K562 (cell line): Measurements from ENCODE around the gene FBXL3. TPM values are rescaled to one million over a fixed set of nuclear protein-coding genes. Genes with fewer than 3 reads are reported as not detected.

Source experiments
- ATAC-seq: fragments of 200-7000 bp; cut with Tn5 transposase; 3 replicates; pipeline ENCODE4 v1.9.1; 2020; ENCODE audit warnings: moderate library complexity
- BruUV-seq: library from RNA; stranded (reverse); fragments of 400-500 nt; replicated peaks from 2 replicates; lab custom pipeline; 2021; lab: Mats Ljungman, UMichigan
- CTCF ChIA-PET: fragments of 300-600 bp; formaldehyde crosslinking; extraction: SDS; loops from one replicate; lab custom pipeline; 2021; ENCODE audit warnings: low intra/inter-chr PET ratio; lab: Yijun Ruan, JAX
- POLR2A ChIA-PET: fragments of 300-600, 350-650 bp; sonication (Branson Sonifier 250); formaldehyde crosslinking; extraction: SDS; loops from one replicate; lab custom pipeline; 2021; ENCODE audit warnings: antibody characterized with exemption, inconsistent platforms; lab: Yijun Ruan, JAX
- DNase-seq, 4 experiments: peaks; one replicate each; pipeline versions ENCODE4 v3.0.0 to v3.0.0-alpha.2; 2011 to 2018; ENCODE audit warnings: low spot score in 3 of 4, mixed read lengths in 3 of 4; ENCODE audit errors: extremely low read depth in 1 of 4
- FAIRE-seq: peaks from 2 replicates; lab custom pipeline; 2011; peaks lifted over from hg19 to GRCh38; lab: Jason Lieb, UNC
- H2AFZ ChIP-seq: 2 replicates; pipeline ENCODE4 v1.6.0; 2011; ENCODE audit warnings: low read depth, low read length, control low read depth, inconsistent platforms
- H3K27ac ChIP-seq: fragments of 200-600 bp; 3 replicates; pipeline ENCODE4 v1.8.0; 2011; ENCODE audit warnings: low read depth, mild to moderate bottlenecking, control low read depth, inconsistent platforms, low read length, moderate library complexity, mixed read lengths; ENCODE audit errors: extremely low read depth
- H3K27me3 ChIP-seq, 2 experiments: fragments of 300-600 bp in 1 of 2; 2 replicates in 1 of 2; 3 replicates in 1 of 2; pipeline versions ENCODE4 v1.6.0 to v1.8.0; 2011; ENCODE audit warnings: inconsistent platforms in 2 of 2, low read length in 2 of 2, mild to moderate bottlenecking in 1 of 2, mixed read lengths in 1 of 2, moderate library complexity in 1 of 2; ENCODE audit not compliant: control insufficient read depth in 2 of 2, insufficient read depth in 2 of 2
- H3K36me3 ChIP-seq: fragments of 300-600 bp; 3 replicates; pipeline ENCODE4 v1.8.0; 2011; ENCODE audit warnings: mild to moderate bottlenecking, low read length, inconsistent platforms; ENCODE audit not compliant: control insufficient read depth, insufficient read depth
- H3K4me1 ChIP-seq, 2 experiments: fragments of 200-600 bp in 1 of 2; replicated peaks in 1 of 2; 2 replicates in 1 of 2; 3 replicates in 1 of 2; pipeline versions ENCODE4 v1.5.1 to v1.8.0; 2011; ENCODE audit warnings: inconsistent platforms in 2 of 2, low read length in 2 of 2, mild to moderate bottlenecking in 1 of 2, mixed read lengths in 1 of 2, moderate library complexity in 1 of 2; ENCODE audit not compliant: control insufficient read depth in 2 of 2, insufficient read depth in 2 of 2
- H3K4me2 ChIP-seq: 2 replicates; pipeline ENCODE4 v1.6.1; 2011; ENCODE audit warnings: low read length, control low read depth, inconsistent platforms, mixed read lengths; ENCODE audit not compliant: insufficient read depth
- H3K4me3 ChIP-seq: fragments of 200-600 bp; sonication (generic), shearing (Covaris generic); 2 replicates; pipeline ENCODE4 v1.5.1; 2016; ENCODE audit warnings: control low read depth, inconsistent platforms
- H3K79me2 ChIP-seq: fragments of 200-600 bp; 3 replicates; pipeline ENCODE4 v1.8.0; 2011; ENCODE audit warnings: low read length, inconsistent platforms; ENCODE audit not compliant: control insufficient read depth, insufficient read depth
- H3K9ac ChIP-seq, 2 experiments: 2 replicates each; pipeline versions ENCODE4 v1.6.0 to v1.6.1; 2011; ENCODE audit warnings: low read depth in 2 of 2, low read length in 2 of 2, control low read depth in 1 of 2, inconsistent platforms in 1 of 2, mild to moderate bottlenecking in 1 of 2, mixed read lengths in 1 of 2; ENCODE audit not compliant: insufficient read depth in 1 of 2
- H3K9me1 ChIP-seq: one replicate; pipeline ENCODE4 v1.6.0; 2011; ENCODE audit warnings: inconsistent platforms, mild to moderate bottlenecking, low read length, moderate library complexity; ENCODE audit not compliant: control insufficient read depth, insufficient read depth
- H3K9me3 ChIP-seq: replicated peaks from 2 replicates; pipeline ENCODE4 v1.5.1; 2011; ENCODE audit warnings: low read depth, low read length, inconsistent platforms; ENCODE audit not compliant: control insufficient read depth, insufficient read depth
- H4K20me1 ChIP-seq: replicated peaks from 2 replicates; pipeline ENCODE4 v1.6.1; 2011; ENCODE audit warnings: low read length, inconsistent platforms, mixed read lengths; ENCODE audit not compliant: control insufficient read depth, insufficient read depth
- CREM ChIP-seq: IDR thresholded peaks from 2 replicates; pipeline ENCODE4 v1.6.1; 2014; ENCODE audit warnings: antibody characterized with exemption, low read depth
- CXXC5 ChIP-seq: fragments of 250-450 bp; sonication (Bioruptor Pico); IDR thresholded peaks from 2 replicates; pipeline ENCODE4 v1.8.0; 2022; ENCODE audit warnings: inconsistent platforms, mild to moderate bottlenecking, moderate library complexity
- DIDO1 ChIP-seq: fragments of 450-650 bp; IDR thresholded peaks from 2 replicates; pipeline ENCODE4 v1.6.1; 2016; ENCODE audit warnings: low read depth, missing biosample characterization, missing genetic modification characterization
- NFE2 ChIP-seq: IDR thresholded peaks from 2 replicates; pipeline ENCODE4 v1.6.1; 2014; ENCODE audit warnings: antibody characterized with exemption, low read depth
- ZNF263 ChIP-seq: sonication (generic); formaldehyde crosslinking; IDR thresholded peaks from 2 replicates; pipeline ENCODE4 v1.8.0; 2022; ENCODE audit warnings: mild to moderate bottlenecking, missing genetic modification reagents, borderline replicate concordance
- WGBS: fragments of 100-300 bp; shearing (Covaris generic); methylation state at CpG from one replicate; pipeline ENCODE4 v1.1.6; 2016; ENCODE audit warnings: low coverage, mixed read lengths; ENCODE audit not compliant: insufficient coverage; ENCODE audit errors: missing lambda C conversion rate; 5-methylcytosine and 5-hydroxymethylcytosine counted together
- in situ Hi-C: fragments of 300-500 bp; cut with MboI; formaldehyde crosslinking; loops from 4 replicates; pipeline ENCODE4 v1.15.0; 2018; ENCODE audit warnings: inconsistent platforms, mixed read lengths
- intact Hi-C: fragments of 100-400 bp; cut with micrococcal nuclease; formaldehyde crosslinking; loops from 2 replicates; pipeline ENCODE4 v1.14.2; 2022
- polyA plus RNA-seq, 8 experiments: library from polyadenylated mRNA; depleted of rRNA in 4 of 8; stranded (reverse) in 5 of 8; unstranded in 3 of 8; fragments of >200 nt; fragmentation: Nextera tagmentation in 2 of 8; fragmentation: Illumina TruSeq in 1 of 8; extraction: Ambion mirVana in 2 of 8; extraction: Trizol in 1 of 8; gene quantifications; 2 replicates each; pipeline versions ENCODE4 v1.2.1 to v1.2.3, GENCODE V29; 2011 to 2014; ENCODE audit warnings: inconsistent platforms in 1 of 8, missing spikeins in 1 of 8
- total RNA-seq, 7 experiments: library from RNA; depleted of rRNA in 6 of 7; stranded (reverse); fragments of >200 nt in 6 of 7; fragmentation: Illumina TruSeq in 2 of 7; extraction: Trizol in 2 of 7; gene quantifications; 2 replicates each; pipeline versions ENCODE4 v1.2.1 to v1.2.3, GENCODE V29; 2011 to 2021; ENCODE audit warnings: low replicate concordance in 1 of 7
- TF ChIP-seq, protein P1 (sequence below), 2 experiments: fragments of 450-650 bp in 1 of 2; IDR thresholded peaks; 2 replicates each; pipeline ENCODE4 v1.6.1; 2011 to 2017; ENCODE audit warnings: low read depth in 2 of 2, antibody characterized with exemption in 1 of 2, borderline replicate concordance in 1 of 2, low read length in 1 of 2, mild to moderate bottlenecking in 1 of 2, mixed read lengths in 1 of 2; ENCODE audit not compliant: control insufficient read depth in 1 of 2
- TF ChIP-seq, protein P2 (sequence below): sonication (generic); formaldehyde crosslinking; IDR thresholded peaks from 2 replicates; pipeline ENCODE4 v1.5.0; 2020; ENCODE audit warnings: missing genetic modification reagents
- TF ChIP-seq, protein P3 (sequence below): fragments of 450-650 bp; formaldehyde crosslinking; IDR thresholded peaks from 2 replicates; pipeline ENCODE4 v1.4.0; 2020; ENCODE audit warnings: mild to moderate bottlenecking, moderate library complexity
- TF ChIP-seq, protein P4 (sequence below): fragments of 250-450 bp; sonication (Bioruptor Pico); IDR thresholded peaks from 2 replicates; pipeline ENCODE4 v1.9.0; 2021; ENCODE audit warnings: mild to moderate bottlenecking
- TF ChIP-seq, protein P5 (sequence below): fragments of 450-650 bp; IDR thresholded peaks from 2 replicates; pipeline ENCODE4 v1.6.1; 2016

FBXL3 gene
- total and polyA plus RNA-seq, 9 of the 15 experiments (the other 6 are each of a cell fraction or from before 2014, with no cell fraction given), result 3.8 to 16.4 (median 12.6) TPM

DNA sequence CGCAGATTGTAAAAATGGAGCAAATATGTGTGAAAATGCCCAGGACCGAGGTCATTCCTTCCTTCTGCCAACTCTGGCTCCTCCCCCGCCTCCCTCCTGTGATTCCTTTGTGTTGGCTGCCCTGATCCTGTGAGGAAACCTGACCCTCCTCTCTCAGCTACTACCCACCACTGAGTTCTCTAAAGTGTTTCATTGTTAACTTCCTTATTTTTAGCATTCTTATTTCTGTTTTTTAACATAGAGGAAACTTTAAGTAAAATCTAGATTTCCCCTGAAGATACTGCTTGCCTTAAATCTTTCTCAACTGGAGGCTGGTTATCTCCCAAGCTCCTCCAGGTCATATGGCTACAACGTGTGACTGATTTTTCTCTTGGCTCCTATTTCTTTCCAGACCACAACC lies 21.7 kb upstream of the FBXL3 start:
- Histone ChIP-seq H3K4me2 (no peak overlapping the region), H3K79me2 (no peaks in the 10 kb centered on the region), H4K20me1 (no peaks in the 10 kb centered on the region), H2AFZ (no peak overlapping the region), H3K9me3 (no peaks in the 10 kb centered on the region), H3K27ac (no peak overlapping the region), H3K27me3 (no peaks in the 10 kb centered on the region), H3K9ac (no peak overlapping the region), H3K4me3 (no peak overlapping the region), H3K9me1 (no peaks in the 10 kb centered on the region), H3K4me1 (no peaks in the 10 kb centered on the region), H3K36me3 (peaks cover 18% of the 10 kb centered on the region; the same call in 2 of the 3 replicates)
- no TSS peak for BruUV-seq
- ChIA-PET CTCF (no interaction called here), POLR2A (no interaction called here)
- in situ Hi-C loops (no loop called here), intact Hi-C loops (no loop called here)
- 51% methylated on average over 4 of the region's 4 CpGs for WGBS
- DNase-seq (no peak), FAIRE-seq (no peak), ATAC-seq (no peak)
- TF ChIP-seq, protein P1, sequence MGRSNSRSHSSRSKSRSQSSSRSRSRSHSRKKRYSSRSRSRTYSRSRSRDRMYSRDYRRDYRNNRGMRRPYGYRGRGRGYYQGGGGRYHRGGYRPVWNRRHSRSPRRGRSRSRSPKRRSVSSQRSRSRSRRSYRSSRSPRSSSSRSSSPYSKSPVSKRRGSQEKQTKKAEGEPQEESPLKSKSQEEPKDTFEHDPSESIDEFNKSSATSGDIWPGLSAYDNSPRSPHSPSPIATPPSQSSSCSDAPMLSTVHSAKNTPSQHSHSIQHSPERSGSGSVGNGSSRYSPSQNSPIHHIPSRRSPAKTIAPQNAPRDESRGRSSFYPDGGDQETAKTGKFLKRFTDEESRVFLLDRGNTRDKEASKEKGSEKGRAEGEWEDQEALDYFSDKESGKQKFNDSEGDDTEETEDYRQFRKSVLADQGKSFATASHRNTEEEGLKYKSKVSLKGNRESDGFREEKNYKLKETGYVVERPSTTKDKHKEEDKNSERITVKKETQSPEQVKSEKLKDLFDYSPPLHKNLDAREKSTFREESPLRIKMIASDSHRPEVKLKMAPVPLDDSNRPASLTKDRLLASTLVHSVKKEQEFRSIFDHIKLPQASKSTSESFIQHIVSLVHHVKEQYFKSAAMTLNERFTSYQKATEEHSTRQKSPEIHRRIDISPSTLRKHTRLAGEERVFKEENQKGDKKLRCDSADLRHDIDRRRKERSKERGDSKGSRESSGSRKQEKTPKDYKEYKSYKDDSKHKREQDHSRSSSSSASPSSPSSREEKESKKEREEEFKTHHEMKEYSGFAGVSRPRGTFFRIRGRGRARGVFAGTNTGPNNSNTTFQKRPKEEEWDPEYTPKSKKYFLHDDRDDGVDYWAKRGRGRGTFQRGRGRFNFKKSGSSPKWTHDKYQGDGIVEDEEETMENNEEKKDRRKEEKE (IDR thresholded peaks at IDR 0.05; ENCODE audit: borderline replicate concordance in 1 of 2, control insufficient read depth in 1 of 2, low read depth in 2 of 2, low read length in 1 of 2), result no peak
- TF ChIP-seq, protein P2, sequence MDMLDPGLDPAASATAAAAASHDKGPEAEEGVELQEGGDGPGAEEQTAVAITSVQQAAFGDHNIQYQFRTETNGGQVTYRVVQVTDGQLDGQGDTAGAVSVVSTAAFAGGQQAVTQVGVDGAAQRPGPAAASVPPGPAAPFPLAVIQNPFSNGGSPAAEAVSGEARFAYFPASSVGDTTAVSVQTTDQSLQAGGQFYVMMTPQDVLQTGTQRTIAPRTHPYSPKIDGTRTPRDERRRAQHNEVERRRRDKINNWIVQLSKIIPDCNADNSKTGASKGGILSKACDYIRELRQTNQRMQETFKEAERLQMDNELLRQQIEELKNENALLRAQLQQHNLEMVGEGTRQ (CRISPR knock-in tag), result no peak
- TF ChIP-seq, protein P3, sequence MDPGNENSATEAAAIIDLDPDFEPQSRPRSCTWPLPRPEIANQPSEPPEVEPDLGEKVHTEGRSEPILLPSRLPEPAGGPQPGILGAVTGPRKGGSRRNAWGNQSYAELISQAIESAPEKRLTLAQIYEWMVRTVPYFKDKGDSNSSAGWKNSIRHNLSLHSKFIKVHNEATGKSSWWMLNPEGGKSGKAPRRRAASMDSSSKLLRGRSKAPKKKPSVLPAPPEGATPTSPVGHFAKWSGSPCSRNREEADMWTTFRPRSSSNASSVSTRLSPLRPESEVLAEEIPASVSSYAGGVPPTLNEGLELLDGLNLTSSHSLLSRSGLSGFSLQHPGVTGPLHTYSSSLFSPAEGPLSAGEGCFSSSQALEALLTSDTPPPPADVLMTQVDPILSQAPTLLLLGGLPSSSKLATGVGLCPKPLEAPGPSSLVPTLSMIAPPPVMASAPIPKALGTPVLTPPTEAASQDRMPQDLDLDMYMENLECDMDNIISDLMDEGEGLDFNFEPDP (CRISPR knock-in tag), result no peak
- TF ChIP-seq, protein P4, sequence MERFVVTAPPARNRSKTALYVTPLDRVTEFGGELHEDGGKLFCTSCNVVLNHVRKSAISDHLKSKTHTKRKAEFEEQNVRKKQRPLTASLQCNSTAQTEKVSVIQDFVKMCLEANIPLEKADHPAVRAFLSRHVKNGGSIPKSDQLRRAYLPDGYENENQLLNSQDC (CRISPR knock-in tag), result no peak
- TF ChIP-seq CXXC5 (CRISPR knock-in tag) (no peak), CREM (no peak), DIDO1 (tag) (no peak), ZNF263 (CRISPR knock-in tag) (no peak), NFE2 (no peak)
- TF ChIP-seq, protein P5, sequence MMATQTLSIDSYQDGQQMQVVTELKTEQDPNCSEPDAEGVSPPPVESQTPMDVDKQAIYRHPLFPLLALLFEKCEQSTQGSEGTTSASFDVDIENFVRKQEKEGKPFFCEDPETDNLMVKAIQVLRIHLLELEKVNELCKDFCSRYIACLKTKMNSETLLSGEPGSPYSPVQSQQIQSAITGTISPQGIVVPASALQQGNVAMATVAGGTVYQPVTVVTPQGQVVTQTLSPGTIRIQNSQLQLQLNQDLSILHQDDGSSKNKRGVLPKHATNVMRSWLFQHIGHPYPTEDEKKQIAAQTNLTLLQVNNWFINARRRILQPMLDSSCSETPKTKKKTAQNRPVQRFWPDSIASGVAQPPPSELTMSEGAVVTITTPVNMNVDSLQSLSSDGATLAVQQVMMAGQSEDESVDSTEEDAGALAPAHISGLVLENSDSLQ, result no peak
